Measurements from ENCODE around the gene FLVCR2.
"Not testable (repeated sequence)": the region's sequence is repeated elsewhere in the genome, so short reads cannot be mapped to it uniquely, and the experiment has no call there.

FLVCR2 gene

DNA sequence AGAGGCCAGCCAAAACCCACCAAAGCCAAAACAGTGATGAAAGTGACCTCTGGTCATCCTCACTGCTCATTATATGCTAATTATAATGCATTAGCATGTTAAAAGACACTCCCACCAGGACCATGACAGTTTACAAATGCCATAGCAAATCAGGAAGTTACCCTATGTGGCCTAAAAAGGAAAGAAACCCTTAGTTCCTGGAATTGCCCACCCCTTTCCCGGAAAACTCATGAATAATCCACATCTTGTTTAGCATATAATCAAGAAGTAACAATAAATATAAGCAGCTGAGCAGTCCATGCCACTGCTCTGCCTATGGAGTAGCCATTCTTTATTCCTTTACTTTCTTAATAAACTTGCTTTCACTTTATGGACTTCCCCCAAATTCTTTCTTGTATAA is 21.7 kb downstream of the FLVCR2 start:
- not testable (repeated sequence) for DNase-seq

DNA sequence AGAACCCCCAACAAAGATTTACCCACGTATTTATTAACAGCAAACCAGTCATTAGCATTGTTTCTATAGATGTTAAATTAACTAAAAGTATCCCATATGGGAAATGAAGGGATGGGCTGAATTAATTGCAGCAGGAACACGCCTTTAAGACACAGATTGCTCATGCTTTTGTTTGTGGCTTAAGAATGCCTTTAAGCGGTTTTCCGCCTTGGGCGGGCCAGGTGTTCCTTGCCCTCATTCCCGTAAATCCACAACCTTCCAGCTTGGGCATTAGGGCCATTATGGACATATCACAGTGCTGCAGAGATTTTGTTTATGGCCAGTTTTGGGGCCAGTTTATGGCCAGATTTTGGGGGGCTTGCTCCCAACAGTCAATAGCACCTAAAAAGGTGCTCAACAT is 22.6 kb downstream of the FLVCR2 start:
- DNase-seq: not testable (repeated sequence)

DNA sequence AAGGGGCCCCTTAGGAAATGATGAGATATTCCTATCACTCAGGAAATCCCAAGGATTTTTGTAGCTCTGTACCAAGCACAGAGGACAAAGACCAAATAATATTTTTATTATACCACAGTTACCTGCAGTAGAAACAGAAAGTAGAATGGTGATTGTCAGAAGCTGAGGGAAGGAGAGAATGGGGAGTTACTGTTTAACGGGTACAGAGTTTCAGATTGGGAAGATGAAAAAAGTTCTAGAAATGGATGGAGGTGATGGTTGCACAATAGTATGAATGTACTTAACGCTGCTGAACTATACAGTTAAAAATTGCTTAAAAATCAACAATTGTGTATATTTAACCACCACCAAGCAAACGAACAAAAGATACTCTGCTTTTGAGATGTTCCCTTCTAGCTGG is 24.1 kb downstream of the FLVCR2 start:
- no peak for DNase-seq

DNA sequence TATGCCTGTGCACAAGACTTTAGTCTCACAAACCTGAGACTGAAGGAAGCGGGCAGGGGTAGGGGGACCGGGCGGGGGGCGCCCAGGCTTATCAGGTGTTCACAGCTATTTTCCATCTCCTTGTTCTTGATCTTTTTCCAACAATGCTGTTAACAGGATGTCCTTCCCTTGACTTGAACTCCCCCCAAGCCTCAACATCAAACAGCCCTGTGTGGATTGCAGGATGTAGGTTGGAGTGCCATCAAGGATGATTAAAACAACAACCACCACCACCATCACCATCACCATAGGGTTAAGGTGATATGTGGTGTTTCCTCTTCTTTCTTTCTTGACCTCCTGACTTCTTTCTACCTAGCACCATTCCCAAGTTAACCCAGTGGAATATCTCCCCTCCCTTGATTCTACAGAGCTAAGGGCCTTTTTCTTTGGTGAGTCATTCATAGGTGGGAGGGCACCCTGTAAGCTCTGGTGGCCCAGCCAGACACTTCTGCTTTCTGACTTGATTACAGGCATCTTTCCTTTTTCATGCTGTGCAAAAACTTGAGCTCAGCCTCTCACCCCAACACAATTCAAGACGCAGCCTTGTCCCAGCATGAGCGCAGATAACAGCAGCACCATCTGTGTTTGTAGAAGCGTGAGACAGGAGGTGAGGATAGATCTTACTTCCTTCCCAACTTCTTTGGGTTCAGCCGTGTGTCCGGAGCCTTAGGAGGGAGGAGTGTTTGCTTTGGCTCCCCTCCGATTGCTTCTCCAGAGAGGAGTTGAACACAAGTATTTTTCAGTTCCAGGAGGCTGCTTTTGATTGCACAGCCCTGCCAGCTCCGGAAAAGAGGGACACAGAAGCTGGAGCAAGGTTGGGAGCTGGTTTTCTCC is 26.8 kb downstream of the FLVCR2 start:
- DNase-seq: no peak

DNA sequence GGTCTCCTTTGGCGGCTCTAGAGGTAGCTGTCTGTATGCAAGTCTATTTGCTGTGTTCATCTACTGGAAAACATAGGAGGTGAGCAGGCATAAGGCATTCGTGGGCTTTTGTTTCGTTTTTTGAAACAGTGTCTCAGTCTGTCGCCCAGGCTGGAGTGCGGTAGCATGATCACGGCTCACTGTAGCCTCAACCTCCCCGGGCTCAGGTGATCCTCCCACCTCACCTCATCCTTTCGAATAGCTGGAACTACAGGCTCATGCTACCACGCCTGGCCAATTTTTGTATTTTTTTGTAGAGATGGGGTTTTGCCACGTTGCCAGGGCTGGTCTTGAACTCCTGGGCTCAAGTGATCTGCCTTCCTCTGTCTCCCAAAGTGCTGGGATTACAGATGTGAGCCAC is 27.5 kb downstream of the FLVCR2 start:
- DNase-seq: no peak

DNA sequence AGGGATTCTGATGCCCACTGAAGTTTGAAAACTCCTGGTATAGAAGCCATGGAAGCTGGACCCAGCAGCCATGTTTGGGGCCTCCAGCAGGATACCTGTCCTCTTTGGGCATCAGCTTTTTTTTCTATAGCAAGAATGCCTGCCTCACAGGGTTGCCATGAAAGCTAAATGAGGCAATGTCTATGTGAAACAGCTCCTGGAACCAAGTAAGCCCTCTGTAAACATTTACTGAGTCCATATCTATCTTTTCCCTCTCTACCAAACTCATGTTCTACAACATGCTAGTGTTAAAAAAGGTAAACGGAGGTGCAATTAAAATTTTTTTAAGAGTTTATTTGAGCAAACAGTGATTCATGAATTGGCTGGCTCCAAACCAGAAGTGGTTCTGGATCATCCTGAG is 28.6 kb downstream of the FLVCR2 start:
- no peak for DNase-seq

DNA sequence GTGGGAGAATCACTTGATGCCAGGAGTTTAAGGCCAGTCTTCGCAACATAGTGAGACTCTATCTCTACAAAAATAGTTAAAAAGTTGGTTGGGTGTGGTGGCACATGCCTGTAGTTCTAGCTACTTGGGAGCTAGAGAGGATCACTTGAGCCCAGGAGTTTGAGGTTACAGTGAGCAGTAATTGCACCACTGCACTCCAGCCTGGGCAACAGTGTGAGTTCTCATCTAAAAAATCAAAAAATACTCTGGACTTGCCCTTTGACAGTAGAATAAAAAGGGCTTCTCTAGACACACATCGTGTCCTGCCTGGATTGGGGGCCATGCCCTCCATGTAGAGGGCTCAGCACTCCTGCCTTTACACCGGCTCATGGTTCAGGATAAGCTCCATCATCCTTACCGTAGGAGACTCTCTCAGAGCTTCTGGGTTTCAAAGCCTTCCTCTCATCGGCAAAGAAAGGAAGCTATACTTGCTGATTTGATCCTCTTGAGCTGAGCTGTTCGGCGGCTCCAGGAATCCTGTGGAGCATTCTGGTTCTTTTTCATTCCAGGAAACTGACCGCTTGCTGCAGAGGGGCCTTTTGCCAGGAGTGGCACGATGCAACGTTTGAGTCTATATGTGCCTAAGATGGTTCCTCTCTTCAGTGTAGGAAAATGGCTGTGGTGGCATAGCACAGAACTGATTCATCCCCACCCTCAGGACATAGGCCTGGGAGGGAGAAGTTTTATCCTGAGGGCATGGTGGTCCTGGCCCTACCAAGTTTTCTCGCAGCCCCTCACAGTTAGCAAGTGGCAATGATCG is 29.6 kb downstream of the FLVCR2 start:
- no peak for DNase-seq

DNA sequence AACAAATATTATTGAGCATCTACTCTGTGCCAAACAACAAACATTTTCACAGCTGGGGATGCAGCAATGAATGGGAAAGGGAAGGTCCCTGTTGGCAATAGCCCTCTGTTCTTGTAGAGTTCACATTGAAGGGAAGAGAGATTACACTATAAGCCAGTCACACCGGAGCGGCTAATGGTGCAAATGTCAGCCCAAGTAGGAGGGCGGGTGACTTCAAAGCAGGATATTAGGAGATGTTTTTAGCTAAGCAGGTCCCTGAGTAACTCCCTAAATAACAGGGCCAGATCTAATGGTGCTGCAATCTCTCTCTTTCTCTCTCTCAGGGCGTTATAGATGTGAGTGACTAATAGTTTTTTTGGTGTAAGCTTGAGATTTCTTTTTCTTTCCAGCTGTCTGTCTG is 30.7 kb downstream of the FLVCR2 start:
- no peak for DNase-seq

DNA sequence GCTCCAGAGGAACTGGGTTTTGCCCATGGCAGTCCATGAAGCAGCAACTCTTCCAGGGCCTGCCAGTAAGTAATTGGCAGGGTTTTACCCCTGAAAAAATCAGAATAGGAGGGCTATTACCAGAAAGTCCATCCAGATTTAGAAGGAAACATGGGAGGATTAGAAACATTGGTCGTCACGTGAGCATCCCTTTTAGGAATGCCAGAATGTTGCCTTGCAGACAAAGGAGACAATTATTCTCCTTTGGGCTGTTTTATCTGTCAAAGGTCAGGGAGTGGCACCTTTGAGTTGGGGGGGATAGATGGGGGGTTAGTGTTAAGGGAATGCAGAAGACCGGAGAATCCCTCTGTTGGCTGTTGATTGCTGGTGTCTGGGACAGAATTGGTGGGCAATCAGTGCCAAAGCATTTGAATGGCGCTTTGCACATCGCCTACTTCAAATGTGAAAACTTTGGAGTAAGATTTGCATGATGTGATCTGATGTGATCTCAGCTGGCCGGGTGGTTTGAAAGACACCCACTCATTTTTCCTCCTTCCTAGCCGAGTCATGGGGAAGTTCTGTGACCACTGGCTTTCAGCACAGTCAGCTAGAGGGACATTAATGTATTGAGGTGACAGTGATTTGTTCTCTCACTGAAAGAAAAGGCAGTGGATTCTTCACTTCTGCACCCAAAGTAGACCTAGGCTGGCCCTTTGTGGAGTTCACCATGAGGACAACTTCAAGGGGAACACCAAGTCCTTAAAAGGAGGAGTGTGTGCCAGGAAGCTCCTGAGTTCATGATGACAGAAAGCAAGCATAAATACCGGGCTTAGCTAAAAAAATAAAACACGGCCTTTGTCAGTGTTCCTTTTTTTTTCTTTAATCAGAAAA is 31.4 kb downstream of the FLVCR2 start:
- peak; percentile 3 for DNase-seq

DNA sequence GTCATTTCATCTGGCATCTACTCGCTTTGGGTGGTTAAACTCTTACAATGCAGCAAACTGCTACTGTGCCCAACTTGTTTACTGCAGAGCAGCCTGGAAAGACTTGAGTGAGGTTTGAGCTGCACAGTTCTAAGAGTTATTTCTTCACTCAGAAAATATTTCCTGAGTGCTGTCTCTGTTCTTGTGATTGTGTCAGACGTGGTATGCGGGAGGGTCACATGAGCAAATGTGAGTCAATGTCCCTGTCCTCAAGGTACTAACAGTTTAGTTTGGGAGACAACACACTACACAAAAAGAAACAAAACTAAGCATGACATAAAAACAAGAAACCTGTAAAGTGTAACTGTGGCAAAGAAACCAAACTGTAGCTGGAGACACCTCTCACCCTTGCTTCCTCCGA is 32.4 kb downstream of the FLVCR2 start:
- no peak for DNase-seq

DNA sequence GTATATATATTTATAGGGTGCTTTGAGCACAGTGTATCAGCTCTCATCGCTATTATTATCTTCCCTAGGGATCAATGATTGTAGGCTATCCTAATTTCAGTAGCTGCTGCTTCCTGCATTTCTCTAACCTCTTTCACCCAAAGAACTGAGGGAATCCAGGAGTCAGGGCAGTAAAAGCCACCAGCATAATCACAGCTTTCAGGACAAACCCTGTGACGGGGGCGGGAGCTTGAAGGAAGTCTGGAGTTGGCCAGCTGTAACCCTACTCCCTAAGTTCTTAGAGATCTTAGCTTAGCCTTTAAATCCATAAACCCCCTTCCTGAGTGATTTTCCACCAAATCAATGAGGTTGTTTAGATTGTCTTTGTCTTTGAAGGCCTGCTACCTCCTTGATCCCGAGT is 33.7 kb downstream of the FLVCR2 start:
- DNase-seq: no peak

DNA sequence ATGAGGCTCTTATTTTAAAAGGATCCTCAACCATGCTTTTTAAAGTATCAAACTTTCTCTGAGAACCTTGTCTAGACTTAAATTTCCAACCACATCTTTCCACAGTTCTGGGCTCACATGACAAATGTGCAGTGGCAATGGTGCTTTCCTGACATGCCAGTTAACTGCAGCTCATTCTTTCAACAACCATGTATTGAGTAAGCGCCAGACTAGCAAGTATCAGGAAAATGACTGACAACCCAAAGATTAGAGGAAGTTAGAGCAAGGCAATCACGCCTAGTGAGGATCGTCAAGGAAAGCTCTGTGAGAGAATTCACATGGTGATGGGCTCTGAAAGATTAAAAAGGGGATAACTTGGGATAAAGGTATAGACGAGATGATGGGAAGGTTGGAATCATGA is 35.8 kb downstream of the FLVCR2 start:
- DNase-seq: no peak

DNA sequence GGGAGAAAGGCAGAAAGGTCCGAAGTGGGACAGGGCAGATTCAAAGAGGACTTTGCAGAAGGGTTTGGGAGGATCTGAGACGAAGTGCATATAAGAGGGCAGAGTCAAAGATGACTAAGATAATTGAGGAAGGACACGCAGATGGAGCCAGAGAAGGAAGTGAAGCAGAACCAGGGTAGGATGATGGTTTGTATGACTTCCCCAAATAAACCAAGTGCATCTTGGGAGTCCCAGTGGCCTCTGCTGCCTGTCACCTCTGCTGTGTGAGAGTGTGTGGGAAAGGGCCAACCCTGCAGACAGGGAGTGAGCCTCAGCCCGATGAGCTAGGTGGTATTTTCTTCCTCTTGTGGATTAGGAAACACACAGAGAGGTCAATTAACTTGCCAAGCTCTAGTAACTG is 36.8 kb downstream of the FLVCR2 start:
- peak; percentile 15 for DNase-seq

DNA sequence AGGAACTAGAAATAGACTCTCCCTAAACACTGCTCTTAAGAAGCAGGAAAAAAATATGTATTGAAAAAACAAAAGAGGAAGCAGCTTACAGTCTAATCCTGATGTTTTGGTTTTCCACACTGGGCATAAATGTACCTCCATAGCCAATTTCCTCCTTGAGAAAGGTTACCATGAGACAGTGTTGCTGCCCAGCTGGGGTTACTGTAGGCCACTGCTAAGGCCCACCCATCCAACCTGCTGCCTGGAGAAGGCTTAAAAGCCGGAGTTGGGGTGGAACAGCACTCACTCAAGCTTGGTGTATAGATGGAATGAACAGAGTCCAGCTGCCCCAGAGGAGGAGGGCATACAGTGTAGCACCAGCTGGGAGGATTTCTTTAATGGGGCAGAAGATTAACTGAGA is 41.1 kb downstream of the FLVCR2 start:
- no peak for DNase-seq

DNA sequence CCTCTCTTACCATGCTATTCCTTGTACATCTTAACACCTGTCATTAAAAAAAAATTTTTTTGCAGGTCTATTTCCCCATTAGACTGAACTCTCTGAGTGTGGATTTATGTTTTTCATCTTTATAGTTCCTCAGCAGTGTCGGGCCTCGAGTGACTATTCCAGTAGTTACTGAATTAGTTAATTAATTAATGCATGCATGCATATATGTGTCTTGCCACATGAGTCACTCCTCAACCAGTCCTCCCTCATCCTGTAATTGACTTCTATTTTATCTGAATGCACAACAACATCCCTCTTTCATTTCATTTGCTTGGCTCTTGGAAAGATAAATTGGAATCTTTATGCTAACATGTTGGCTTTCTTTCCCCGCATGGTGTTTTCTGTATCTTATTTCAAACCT is 46.6 kb downstream of the FLVCR2 start:
- no peak for DNase-seq

DNA sequence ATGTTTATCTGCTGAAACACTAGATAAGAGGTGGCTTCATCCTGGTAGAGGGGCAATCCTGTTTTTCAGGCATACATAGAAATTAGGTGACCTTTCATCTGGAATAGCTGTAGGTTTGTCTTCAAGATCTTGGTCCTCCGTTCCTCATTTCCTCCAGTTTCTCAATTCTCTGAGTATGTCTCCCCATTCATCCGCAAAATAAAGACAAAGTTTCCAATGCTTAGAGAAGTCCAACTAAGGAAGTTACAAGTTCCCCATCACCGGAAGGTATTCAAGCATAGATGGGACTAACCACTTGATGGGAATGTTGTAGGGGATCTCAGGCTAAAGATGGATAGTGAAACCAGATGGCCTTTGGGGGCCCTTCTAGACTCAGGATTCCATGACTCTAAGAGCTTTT is 48.0 kb downstream of the FLVCR2 start:
- DNase-seq: no peak

DNA sequence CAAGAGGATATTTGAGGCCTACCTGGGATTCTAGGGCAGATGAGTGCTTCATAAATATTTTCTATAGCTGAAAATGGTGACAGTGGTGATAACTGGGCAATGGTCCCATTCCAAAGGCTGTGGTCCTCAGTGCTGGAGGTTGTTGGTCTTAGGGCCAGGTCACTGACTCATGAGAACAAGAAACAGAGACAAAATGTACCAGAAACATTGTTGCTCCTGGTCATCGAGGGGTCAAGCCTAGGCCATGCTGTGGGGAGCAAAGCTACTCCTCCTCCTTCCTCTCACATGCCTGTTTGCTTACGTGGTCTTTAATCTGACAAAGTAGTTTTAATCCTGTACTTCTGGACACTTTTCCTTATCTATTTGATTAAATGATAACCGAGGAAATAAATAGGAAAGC is 48.4 kb downstream of the FLVCR2 start:
- DNase-seq: no peak

DNA sequence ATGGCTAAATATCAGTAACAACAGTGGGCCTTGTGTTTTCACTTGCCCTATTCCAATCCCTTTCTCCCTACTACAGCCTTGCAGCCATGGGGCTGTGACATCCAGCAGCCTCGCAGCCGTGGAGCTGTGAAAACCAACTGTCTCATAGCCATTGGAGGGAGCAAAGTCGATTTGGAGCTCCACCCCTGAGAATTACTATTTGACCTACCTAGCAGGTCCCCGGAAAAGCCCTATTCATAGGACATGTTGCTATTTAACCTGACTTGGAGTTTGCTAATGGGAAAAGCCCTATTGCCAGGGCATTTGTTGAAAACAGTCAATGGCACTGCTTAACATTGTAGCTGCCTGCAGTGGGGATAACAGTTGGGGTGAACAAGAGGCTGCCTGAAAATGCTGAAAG is 49.0 kb downstream of the FLVCR2 start:
- DNase-seq: no peak

DNA sequence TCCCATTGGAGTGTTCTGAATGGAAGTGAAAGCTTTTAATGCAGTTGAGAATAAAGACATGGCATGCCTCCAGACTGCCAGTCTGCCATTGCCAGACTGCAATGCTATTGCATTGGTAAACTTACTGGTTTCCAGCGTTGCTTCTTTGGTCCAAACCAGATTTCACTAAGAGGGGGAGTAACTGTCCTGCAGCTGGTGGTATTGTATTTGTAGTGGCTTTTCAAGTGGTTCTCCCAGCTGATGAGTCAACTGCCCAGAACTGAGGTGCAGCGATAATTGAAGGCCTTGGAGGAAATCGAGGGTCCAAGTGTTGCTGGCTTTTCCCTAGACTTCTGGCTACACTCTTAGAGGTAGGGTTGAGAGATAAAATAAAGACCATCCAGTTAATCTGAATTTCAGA is 50.4 kb downstream of the FLVCR2 start:
- DNase-seq: no peak

DNA sequence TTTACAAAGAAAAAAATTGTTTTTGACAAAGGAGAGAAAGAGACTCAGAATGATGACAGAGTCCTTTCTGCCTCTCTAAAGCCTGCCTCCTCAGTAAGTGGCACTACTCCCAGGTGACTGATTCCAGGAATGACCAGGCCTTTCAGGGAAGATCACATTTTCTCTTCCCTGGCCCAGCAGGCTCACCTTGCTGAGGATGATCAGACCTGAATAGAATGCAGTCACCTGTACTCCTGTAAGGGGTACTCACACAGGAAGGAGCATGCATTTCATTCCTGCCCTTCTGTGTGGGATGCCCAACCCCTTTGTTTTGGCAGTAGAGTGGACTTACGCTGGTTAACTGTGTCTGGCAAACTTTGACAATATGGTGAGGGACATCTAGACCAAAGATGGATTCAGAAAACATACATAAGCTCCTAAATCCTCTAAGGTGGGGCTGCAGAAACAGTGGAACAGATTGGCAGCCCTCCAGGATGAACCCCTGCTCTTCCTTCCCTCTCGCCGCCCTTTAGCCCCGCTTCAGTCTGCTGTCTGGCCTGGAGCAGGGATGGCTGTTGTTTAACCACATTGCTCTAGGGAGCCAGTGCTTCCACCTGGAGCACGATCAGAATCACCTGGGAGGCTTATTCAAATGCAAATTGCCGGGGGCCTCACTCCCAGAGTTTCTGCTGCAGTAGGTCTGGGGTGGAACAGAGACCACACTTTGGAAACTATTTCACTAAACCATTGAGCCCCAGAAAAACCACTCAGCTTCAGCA is 52.5 kb downstream of the FLVCR2 start:
- DNase-seq: no peak

DNA sequence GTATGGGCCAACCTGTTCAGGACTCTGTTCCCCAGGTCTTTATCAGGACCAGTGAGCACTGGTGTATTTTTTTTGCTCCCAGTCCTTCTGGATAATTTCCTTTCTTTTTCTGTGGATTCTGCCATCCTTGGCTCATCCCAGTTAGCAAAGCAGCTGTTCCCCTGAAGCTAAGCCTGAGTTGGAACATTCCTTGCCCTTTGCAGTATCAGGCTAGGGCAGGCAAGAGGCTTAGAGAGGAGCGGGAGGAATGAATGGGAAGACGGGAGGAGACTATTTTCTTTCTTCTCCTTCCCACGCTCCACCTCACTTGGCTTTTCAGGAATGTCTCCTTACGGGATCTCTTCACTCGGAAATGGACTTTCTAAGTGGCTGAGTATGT is 53.0 kb downstream of the FLVCR2 start:
- DNase-seq: no peak

DNA sequence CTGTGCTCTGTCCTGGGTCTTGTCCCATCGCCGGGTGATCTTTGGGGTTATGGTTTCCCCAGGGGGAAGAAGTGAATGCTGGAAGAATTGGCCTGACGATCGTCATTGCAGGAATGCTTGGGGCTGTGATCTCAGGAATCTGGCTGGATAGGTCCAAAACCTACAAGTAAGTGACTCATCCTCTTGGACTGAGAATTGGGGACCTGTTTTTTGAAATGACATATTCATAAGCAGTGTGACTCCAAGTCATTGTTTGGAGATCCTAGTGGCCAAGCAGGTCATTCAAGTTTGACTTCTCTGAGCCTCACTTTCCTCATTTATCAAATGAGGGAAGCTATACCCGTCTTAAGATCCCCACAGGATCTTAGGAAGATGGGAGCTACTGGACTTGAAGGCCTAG is 56.4 kb downstream of the FLVCR2 start:
- DNase-seq: no peak
